Hepatocyte (in vitro differentiated cells): ENCODE data around the gene WDR73. TPM values are rescaled to one million over a fixed set of nuclear protein-coding genes. Genes with fewer than 3 reads are reported as not detected.

Source experiments
- DNase-seq: peaks from one replicate; pipeline ENCODE4 v3.0.0-alpha.2; 2016; ENCODE audit warnings: low spot score
- H2AFZ ChIP-seq: fragments of 200-600 bp; sonication (generic); 2 replicates; pipeline ENCODE4 v1.6.0; 2016; ENCODE audit warnings: antibody characterized with exemption, mild to moderate bottlenecking
- H3K27ac ChIP-seq: fragments of 200-600 bp; sonication (generic); 2 replicates; pipeline ENCODE4 v1.5.1; 2016; ENCODE audit warnings: mild to moderate bottlenecking
- H3K27me3 ChIP-seq: fragments of 200-600 bp; sonication (generic); 2 replicates; pipeline ENCODE4 v1.6.1; 2016
- H3K36me3 ChIP-seq: fragments of 200-600 bp; sonication (generic); replicated peaks from 2 replicates; pipeline ENCODE4 v1.5.1; 2016; ENCODE audit warnings: low read depth; ENCODE audit not compliant: insufficient read depth
- H3K4me1 ChIP-seq: fragments of 200-600 bp; sonication (generic); 2 replicates; pipeline ENCODE4 v1.5.1; 2016; ENCODE audit warnings: mild to moderate bottlenecking, moderate library complexity; ENCODE audit not compliant: insufficient read depth
- H3K4me2 ChIP-seq: fragments of 200-600 bp; sonication (generic); 2 replicates; pipeline ENCODE4 v1.6.0; 2016
- H3K4me3 ChIP-seq: fragments of 200-600 bp; sonication (generic); 2 replicates; pipeline ENCODE4 v1.5.1; 2016; ENCODE audit warnings: mild to moderate bottlenecking
- H3K79me2 ChIP-seq: fragments of 200-600 bp; sonication (generic); 2 replicates; pipeline ENCODE4 v1.6.0; 2017; ENCODE audit warnings: mild to moderate bottlenecking
- H3K9me2 ChIP-seq: fragments of 200-600 bp; sonication (generic); replicated peaks from 2 replicates; pipeline ENCODE4 v1.6.0; 2017; ENCODE audit warnings: mild to moderate bottlenecking; ENCODE audit not compliant: insufficient read depth
- H3K9me3 ChIP-seq: fragments of 200-600 bp; sonication (generic); 2 replicates; pipeline ENCODE4 v1.5.1; 2016; ENCODE audit warnings: low read depth, mild to moderate bottlenecking
- H4K20me1 ChIP-seq: fragments of 200-600 bp; sonication (generic); 2 replicates; pipeline ENCODE4 v1.6.0; 2016; ENCODE audit warnings: mild to moderate bottlenecking; ENCODE audit not compliant: insufficient read depth, poor library complexity, severe bottlenecking
- CTCF ChIP-seq: fragments of 200-600 bp; sonication (generic); IDR thresholded peaks from 2 replicates; pipeline ENCODE4 v1.5.1; 2016; ENCODE audit warnings: antibody characterized with exemption, mild to moderate bottlenecking; ENCODE audit not compliant: poor library complexity
- EZH2 ChIP-seq: fragments of 200-600 bp; sonication (generic); IDR thresholded peaks from 2 replicates; pipeline ENCODE4 v1.6.1; 2016; ENCODE audit warnings: antibody characterized with exemption, mild to moderate bottlenecking, borderline replicate concordance
- EZH2phosphoT487 ChIP-seq: fragments of 200-600 bp; sonication (generic); IDR thresholded peaks from one replicate; pipeline ENCODE4 v1.6.1; 2018; ENCODE audit warnings: antibody characterized with exemption, mild to moderate bottlenecking, low read depth, moderate library complexity; ENCODE audit not compliant: unreplicated experiment, severe bottlenecking
- WGBS: methylation state at CpG from one replicate; pipeline ENCODE4 v1.1.6; 2016; ENCODE audit warnings: low lambda C conversion rate; ENCODE audit errors: missing lambda C conversion rate; 5-methylcytosine and 5-hydroxymethylcytosine counted together
- polyA plus RNA-seq: library from polyadenylated mRNA; unstranded; fragments of >200 nt; fragmentation: Nextera tagmentation; extraction: Ambion mirVana; gene quantifications from 2 replicates; pipeline ENCODE4 v1.2.1, GENCODE V29; 2016
- total RNA-seq: library from RNA; depleted of rRNA; stranded (reverse); fragments of >200 nt; gene quantifications from 2 replicates; pipeline ENCODE4 v1.2.3, GENCODE V29; 2014

The WDR73 gene
- total and polyA plus RNA-seq, 2 experiments from 2014 or later, result 30.3 to 31.4 TPM

GRCh38 chr15:84611631-84612030, 42.5 kb downstream of the WDR73 start:
- H3K9me2 ChIP-seq, result no peaks in the 10 kb centered on the region
- no peaks in the 10 kb centered on the region for H3K9me3 ChIP-seq
- H4K20me1 ChIP-seq, result no peaks in the 10 kb centered on the region
- H3K27me3 ChIP-seq, result no peaks in the 10 kb centered on the region
- over 99% methylated on average over 7 of the region's 7 CpGs for WGBS
- H3K4me3 ChIP-seq, result no peak overlapping the region
- TF ChIP-seq EZH2, result no peak
- TF ChIP-seq CTCF, result no peak
- no peak for TF ChIP-seq EZH2phosphoT487
- no peak for DNase-seq
- peaks cover 10% of the 10 kb centered on the region for H3K4me1 ChIP-seq
- H3K27ac ChIP-seq, result no peak overlapping the region
- no peak overlapping the region for H2AFZ ChIP-seq
- no peak overlapping the region for H3K4me2 ChIP-seq
- peaks cover 95% of the 10 kb centered on the region for H3K79me2 ChIP-seq
- no peaks in the 10 kb centered on the region for H3K36me3 ChIP-seq

- Histone ChIP-seq H3K27ac (no peak overlapping the region), H4K20me1 (no peaks in the 10 kb centered on the region), H3K4me3 (no peak overlapping the region), H2AFZ (no peak overlapping the region), H3K79me2 (peaks cover 87% of the 10 kb centered on the region), H3K27me3 (no peaks in the 10 kb centered on the region), H3K4me2 (no peak overlapping the region), H3K9me3 (no peaks in the 10 kb centered on the region), H3K36me3 (no peaks in the 10 kb centered on the region), H3K4me1 (peaks cover 24% of the 10 kb centered on the region), H3K9me2 (no peaks in the 10 kb centered on the region)
- DNase-seq, result no peak
- whole genome bisulfite sequencing, result 90% methylated on average over 11 of the region's 11 CpGs
- TF ChIP-seq CTCF (no peak), EZH2phosphoT487 (no peak), EZH2 (no peak)
These were observed 44.1 kb downstream of the WDR73 start for GRCh38 chr15:84609818-84610525.

- Histone ChIP-seq H3K36me3 (no peaks in the 10 kb centered on the region), H3K9me3 (no peaks in the 10 kb centered on the region), H3K4me1 (peaks cover 28% of the 10 kb centered on the region), H3K79me2 (peaks cover 85% of the 10 kb centered on the region), H2AFZ (no peak overlapping the region), H3K4me2 (no peak overlapping the region), H3K27ac (no peak overlapping the region), H3K4me3 (no peak overlapping the region), H3K27me3 (no peaks in the 10 kb centered on the region), H4K20me1 (no peaks in the 10 kb centered on the region), H3K9me2 (no peaks in the 10 kb centered on the region)
- 35% methylated on average over 1 of the region's 1 CpG for WGBS
- TF ChIP-seq CTCF (no peak), EZH2phosphoT487 (no peak), EZH2 (no peak)
- no peak for DNase-seq
These were observed 45.3 kb downstream of the WDR73 start for GRCh38 chr15:84608707-84609284.
